H1 (cell line): ENCODE results near the gene SPRED1. TPM values are rescaled to one million over a fixed set of nuclear protein-coding genes. Genes with fewer than 3 reads are reported as not detected.

Experiments
- CTCF ChIA-PET: fragments of 300-600 bp; sonication (Branson Sonifier 250); formaldehyde crosslinking; loops from one replicate; lab custom pipeline; 2021; ENCODE audit not compliant: partially characterized antibody; lab: Charles Lee
- POLR2A ChIA-PET: fragments of 300-600 bp; sonication (Branson Sonifier 250); formaldehyde crosslinking; loops from one replicate; lab custom pipeline; 2021; ENCODE audit warnings: inconsistent platforms; ENCODE audit not compliant: partially characterized antibody; lab: Charles Lee
- DNase-seq, 2 experiments: peaks; one replicate each; pipeline versions ENCODE4 v3.0.0 to v3.0.0-alpha.2; 2010 to 2022; ENCODE audit warnings: low spot score in 2 of 2, low read depth in 1 of 2, mixed read lengths in 1 of 2
- FAIRE-seq: peaks from 2 replicates; lab custom pipeline; 2011; peaks lifted over from hg19 to GRCh38; lab: Jason Lieb, UNC
- H2AFZ ChIP-seq: 2 replicates; pipeline ENCODE4 v1.8.1; 2012; ENCODE audit warnings: low read length, inconsistent platforms
- H2AK5ac ChIP-seq: 2 replicates; pipeline ENCODE4 v1.6.1; 2013; ENCODE audit warnings: low read depth, low read length
- H2BK120ac ChIP-seq: replicated peaks from 2 replicates; pipeline ENCODE3; 2013; ENCODE audit warnings: low read depth, low read length, inconsistent platforms
- H2BK12ac ChIP-seq: 2 replicates; pipeline ENCODE4 v1.6.1; 2013; ENCODE audit warnings: low read depth, low read length
- H2BK15ac ChIP-seq: 2 replicates; pipeline ENCODE4 v1.6.1; 2013; ENCODE audit warnings: low read length
- H2BK20ac ChIP-seq: 2 replicates; pipeline ENCODE4 v1.6.1; 2013; ENCODE audit warnings: low read length
- H2BK5ac ChIP-seq: 2 replicates; pipeline ENCODE4 v1.6.1; 2013; ENCODE audit warnings: low read depth, low read length
- H3K14ac ChIP-seq: 2 replicates; pipeline ENCODE4 v1.6.1; 2013; ENCODE audit warnings: inconsistent platforms; ENCODE audit not compliant: insufficient read length
- H3K18ac ChIP-seq: 2 replicates; pipeline ENCODE4 v1.6.1; 2013; ENCODE audit warnings: low read length; ENCODE audit errors: extremely low read depth
- H3K23ac ChIP-seq: 2 replicates; pipeline ENCODE4 v1.6.1; 2013; ENCODE audit warnings: inconsistent platforms; ENCODE audit not compliant: insufficient read length
- H3K23me2 ChIP-seq: 2 replicates; pipeline ENCODE4 v1.6.1; 2013; ENCODE audit warnings: low read depth, low read length
- H3K27ac ChIP-seq: 2 replicates; pipeline ENCODE4 v1.6.1; 2011; ENCODE audit warnings: low read depth, low read length, inconsistent platforms
- H3K27me3 ChIP-seq, 4 experiments: replicated peaks in 1 of 4; 1 replicate in 1 of 4; 2 replicates in 3 of 4; pipeline versions ENCODE4 v1.6.1 to v1.8.1; 2011 to 2013; ENCODE audit warnings: low read length in 3 of 4, mild to moderate bottlenecking in 3 of 4, inconsistent platforms in 2 of 4, mixed read lengths in 2 of 4, moderate library complexity in 1 of 4; ENCODE audit not compliant: control insufficient read depth in 3 of 4, insufficient read depth in 3 of 4; ENCODE audit errors: extremely low read depth in 1 of 4
- H3K36me3 ChIP-seq, 4 experiments: 2 replicates each; pipeline versions ENCODE4 v1.6.1 to v1.8.1; 2011 to 2013; ENCODE audit warnings: mild to moderate bottlenecking in 4 of 4, low read length in 3 of 4, moderate library complexity in 2 of 4, control low read depth in 1 of 4, inconsistent platforms in 1 of 4; ENCODE audit not compliant: insufficient read depth in 4 of 4, control insufficient read depth in 2 of 4
- H3K4ac ChIP-seq: replicated peaks from 2 replicates; pipeline ENCODE3; 2013; ENCODE audit warnings: low read length, low read depth, mixed read lengths, inconsistent platforms; ENCODE audit not compliant: insufficient read length
- H3K4me1 ChIP-seq, 4 experiments: replicated peaks in 1 of 4; 1 replicate in 1 of 4; 2 replicates in 3 of 4; pipeline versions ENCODE4 v1.6.1 to v1.8.1; 2011 to 2013; ENCODE audit warnings: low read length in 3 of 4, inconsistent platforms in 2 of 4, mixed read lengths in 1 of 4; ENCODE audit not compliant: insufficient read depth in 4 of 4, control insufficient read depth in 3 of 4
- H3K4me2 ChIP-seq, 2 experiments: 2 replicates each; pipeline versions ENCODE4 v1.6.1 to v1.8.1; 2011 to 2013; ENCODE audit warnings: low read depth in 2 of 2, low read length in 2 of 2, control low read depth in 1 of 2, inconsistent platforms in 1 of 2, mild to moderate bottlenecking in 1 of 2; ENCODE audit not compliant: insufficient read depth in 1 of 2
- H3K4me3 ChIP-seq, 4 experiments: fragments of 200-600, 300-600 bp in 1 of 4; sonication (generic), shearing (Covaris generic), sonication (Bioruptor Twin) in 1 of 4; 2 replicates each; pipeline versions ENCODE4 v1.5.1 to v1.8.1; 2011 to 2016; ENCODE audit warnings: low read length in 4 of 4, low read depth in 3 of 4, control low read depth in 2 of 4, inconsistent platforms in 2 of 4, mild to moderate bottlenecking in 2 of 4, mixed read lengths in 1 of 4, moderate library complexity in 1 of 4; ENCODE audit not compliant: insufficient read depth in 2 of 4; ENCODE audit errors: extremely low read depth in 1 of 4
- H3K56ac ChIP-seq: replicated peaks from 2 replicates; pipeline ENCODE3; 2013; ENCODE audit warnings: low read depth, mild to moderate bottlenecking, mixed read lengths, low read length, inconsistent platforms; ENCODE audit not compliant: insufficient read length
- H3K79me1 ChIP-seq: 2 replicates; pipeline ENCODE4 v1.6.1; 2013; ENCODE audit warnings: low read depth, low read length, control low read depth
- H3K79me2 ChIP-seq, 2 experiments: 2 replicates each; pipeline versions ENCODE4 v1.6.1 to v1.8.1; 2012 to 2013; ENCODE audit warnings: low read length in 2 of 2, mild to moderate bottlenecking in 2 of 2, inconsistent platforms in 1 of 2; ENCODE audit not compliant: insufficient read depth in 2 of 2, control insufficient read depth in 1 of 2
- H3K9ac ChIP-seq, 4 experiments: replicated peaks in 1 of 4; 1 replicate in 1 of 4; 2 replicates in 3 of 4; pipeline versions ENCODE4 v1.6.1 to v1.8.1; 2011 to 2013; ENCODE audit warnings: low read depth in 3 of 4, low read length in 3 of 4, control low read depth in 2 of 4, mild to moderate bottlenecking in 2 of 4, moderate library complexity in 2 of 4, inconsistent platforms in 1 of 4; ENCODE audit errors: extremely low read depth in 1 of 4
- H3K9me3 ChIP-seq, 2 experiments: 2 replicates each; pipeline versions ENCODE4 v1.6.1 to v1.8.1; 2012 to 2013; ENCODE audit warnings: mild to moderate bottlenecking in 2 of 2, moderate library complexity in 2 of 2, control low read depth in 1 of 2, inconsistent platforms in 1 of 2, low read depth in 1 of 2, low read length in 1 of 2, mixed read lengths in 1 of 2; ENCODE audit not compliant: insufficient read depth in 2 of 2
- H4K20me1 ChIP-seq, 2 experiments: replicated peaks in 1 of 2; 2 replicates each; pipeline versions ENCODE3 to v1.8.1; 2011 to 2013; ENCODE audit warnings: inconsistent platforms in 2 of 2, low read length in 2 of 2, mild to moderate bottlenecking in 1 of 2; ENCODE audit not compliant: insufficient read depth in 2 of 2, control insufficient read depth in 1 of 2
- H4K5ac ChIP-seq: 2 replicates; pipeline ENCODE4 v1.6.1; 2013; ENCODE audit warnings: low read length, low read depth, mixed read lengths, inconsistent platforms; ENCODE audit not compliant: insufficient read length
- H4K8ac ChIP-seq: 2 replicates; pipeline ENCODE4 v1.8.0; 2013; ENCODE audit warnings: mild to moderate bottlenecking, moderate library complexity, low read length, inconsistent platforms; ENCODE audit not compliant: insufficient read depth; ENCODE audit errors: extremely low read depth
- H4K91ac ChIP-seq: replicated peaks from 2 replicates; pipeline ENCODE3; 2013; ENCODE audit warnings: low read length, mixed read lengths, inconsistent platforms; ENCODE audit not compliant: insufficient read length
- BCL11A ChIP-seq, 2 experiments: IDR thresholded peaks; one replicate each; pipeline ENCODE4 v1.6.1; 2011; ENCODE audit warnings: low read depth in 2 of 2, low read length in 2 of 2, mild to moderate bottlenecking in 2 of 2
- GTF2F1 ChIP-seq: IDR thresholded peaks from 2 replicates; pipeline ENCODE4 v1.6.1; 2012; ENCODE audit warnings: low read depth, low read length, improper control_type of control experiment, borderline replicate concordance
- HDAC6 ChIP-seq: IDR thresholded peaks from one replicate; pipeline ENCODE4 v1.7.1; 2012; ENCODE audit warnings: low read depth, mild to moderate bottlenecking, inconsistent platforms, low read length, moderate library complexity
- KDM1A ChIP-seq: fragments of 200-600, 300-600 bp; sonication (generic); IDR thresholded peaks from 2 replicates; pipeline ENCODE4 v1.7.1; 2016; ENCODE audit warnings: mild to moderate bottlenecking, low read length, borderline replicate concordance
- MAFK ChIP-seq: IDR thresholded peaks from 2 replicates; pipeline ENCODE4 v1.6.1; 2012; ENCODE audit warnings: low read depth, mild to moderate bottlenecking, improper control_type of control experiment, low read length
- NRF1 ChIP-seq: IDR thresholded peaks from 2 replicates; pipeline ENCODE4 v1.6.1; 2011; ENCODE audit warnings: mild to moderate bottlenecking, low read depth, low read length, improper control_type of control experiment
- SIRT6 ChIP-seq: IDR thresholded peaks from one replicate; pipeline ENCODE4 v1.7.1; 2012; ENCODE audit warnings: low read length, inconsistent platforms
- TEAD4 ChIP-seq: IDR thresholded peaks from 2 replicates; pipeline ENCODE4 v1.6.1; 2012; ENCODE audit warnings: low read depth, low read length, inconsistent platforms, mixed read lengths
- YY1 ChIP-seq: IDR thresholded peaks from 2 replicates; pipeline ENCODE4 v1.6.1; 2011; ENCODE audit warnings: low read depth, mild to moderate bottlenecking, low read length
- WGBS, 2 experiments: shearing (Covaris generic) in 1 of 2; methylation state at CpG; one replicate each; pipeline versions ENCODE4 v1.1.6 to v1.1.7; 2013 to 2015; ENCODE audit warnings: low lambda C conversion rate in 2 of 2, mixed read lengths in 2 of 2, inconsistent platforms in 1 of 2, low coverage in 1 of 2, missing lambda C conversion rate in 1 of 2; ENCODE audit not compliant: insufficient replicate concordance in 2 of 2, insufficient coverage in 1 of 2, insufficient read length in 1 of 2; ENCODE audit errors: extremely low coverage in 1 of 2, missing lambda C conversion rate in 1 of 2; 5-methylcytosine and 5-hydroxymethylcytosine counted together
- polyA plus RNA-seq, 7 experiments: library from polyadenylated mRNA; depleted of rRNA in 3 of 7; stranded (reverse) in 5 of 7; unstranded in 2 of 7; fragments of >200 nt in 5 of 7; fragments of 200-250 nt in 2 of 7; gene quantifications; 1 replicate in 5 of 7; 2 replicates in 1 of 7; 4 replicates in 1 of 7; pipeline versions ENCODE4 v1.2.1 to v1.2.3, GENCODE V29; 2011 to 2013; ENCODE audit warnings: missing spikeins in 2 of 7, mixed read lengths in 2 of 7
- total RNA-seq: library from RNA; stranded (reverse); fragmentation: NEBNext Ultra II Directional; extraction: Animal tissue kit (Norgen Biotek cat#: 25700); gene quantifications from 2 replicates; pipeline ENCODE4 v1.2.1, GENCODE V29; 2021

The SPRED1 gene
- total and polyA plus RNA-seq, 2 of the 8 experiments (the other 6 are each of a cell fraction or from before 2014, with no cell fraction given), result 5.5 to 30.3 TPM

DNA sequence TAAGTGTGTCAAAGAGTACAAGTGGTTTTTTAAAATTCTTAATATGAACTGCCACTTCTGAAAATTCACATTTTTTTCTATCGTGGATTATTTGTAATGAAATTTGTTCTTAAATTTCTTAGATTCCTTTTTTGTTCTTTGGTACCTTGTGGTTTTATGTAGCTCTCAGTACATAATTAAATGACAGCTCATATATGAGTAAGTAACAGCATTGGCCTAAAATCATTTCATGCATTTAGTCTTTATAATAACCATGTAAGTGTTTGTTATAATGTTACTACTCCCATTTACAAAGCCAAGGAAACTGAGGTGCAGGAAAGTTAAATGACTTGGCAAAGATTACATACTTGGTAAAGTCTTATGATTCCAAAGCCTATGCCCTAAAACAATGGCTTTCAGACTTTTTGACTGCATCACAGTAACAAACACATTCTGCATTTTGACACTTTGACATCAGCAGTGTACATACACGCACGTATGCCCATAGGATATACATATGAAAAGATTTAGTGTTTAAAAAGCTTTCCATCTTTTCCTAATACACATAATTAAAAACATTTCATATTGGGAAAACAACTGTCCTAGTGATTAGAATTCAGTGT is 14.9 kb downstream of the SPRED1 start:
- FAIRE-seq, result no peak
- H3K4ac ChIP-seq, result no peak overlapping the region
- POLR2A ChIA-PET, result interaction anchor here (0.7 to 2.9 kb wide), 2 partner anchors 15 to 34 kb away, joined by 3 to 23 read pairs; partner anchors contain the start of gene SPRED1
- no peak overlapping the region for H3K14ac ChIP-seq
- H4K8ac ChIP-seq, result no peak overlapping the region
- H2BK120ac ChIP-seq, result no peak overlapping the region
- no peaks in the 10 kb centered on the region for H3K9me3 ChIP-seq
- no peak overlapping the region for H4K5ac ChIP-seq
- H3K4me2 ChIP-seq, result no peak overlapping the region
- H3K79me2 ChIP-seq, result peaks cover 22 to 100% of the 10 kb centered on the region in 2 experiments
- no peak overlapping the region for H4K91ac ChIP-seq
- H3K56ac ChIP-seq, result no peak overlapping the region
- no peak overlapping the region for H2BK12ac ChIP-seq
- no peaks in the 10 kb centered on the region for H3K27me3 ChIP-seq
- CTCF ChIA-PET, result interaction anchor here (0.8 to 3.4 kb wide), 4 partner anchors 10 to 265 kb away, joined by 3 to 16 read pairs (median 3); partner anchors contain the start of gene SPRED1
- H2BK20ac ChIP-seq, result no peak overlapping the region
- H3K23ac ChIP-seq, result no peak overlapping the region
- H3K79me1 ChIP-seq, result peaks cover 2% of the 10 kb centered on the region; the same call in 1 of the 2 replicates
- H3K36me3 ChIP-seq, result no peaks in the 10 kb centered on the region; a peak in 1 of 8 replicates
- 84% methylated on average over 3 of the region's 3 CpGs; no CpG with 5 or more reads in 1 of the 2 experiments for WGBS, 2 experiments
- H3K4me1 ChIP-seq, result peaks cover 0 to 13% (median 0%) of the 10 kb centered on the region in 4 experiments; a peak in 1 of 7 replicates
- H3K4me3 ChIP-seq, result no peak overlapping the region
- no peak overlapping the region for H3K27ac ChIP-seq
- H3K9ac ChIP-seq, result no peak overlapping the region
- H2BK15ac ChIP-seq, result no peak overlapping the region
- H3K18ac ChIP-seq, result no peak overlapping the region
- no peak overlapping the region for H2BK5ac ChIP-seq
- DNase-seq, result no peak
- H2AK5ac ChIP-seq, result no peak overlapping the region
- no peak overlapping the region for H2AFZ ChIP-seq
- H3K23me2 ChIP-seq, result no peaks in the 10 kb centered on the region
- peaks cover 18 to 19% of the 10 kb centered on the region in 2 experiments for H4K20me1 ChIP-seq
- TF ChIP-seq MAFK, result no peak
- TF ChIP-seq BCL11A (IDR thresholded peaks at IDR 0.05; ENCODE audit: low read depth in 2 of 2, low read length in 2 of 2), result no peak
- TF ChIP-seq KDM1A, result no peak
- no peak for TF ChIP-seq TEAD4
- TF ChIP-seq SIRT6, result no peak
- no peak for TF ChIP-seq NRF1
- TF ChIP-seq YY1, result no peak
- no peak for TF ChIP-seq GTF2F1
- TF ChIP-seq HDAC6, result no peak
